Neural cell (in vitro differentiated cells): ENCODE measurements around the gene SLC29A1. TPM values are rescaled to one million over a fixed set of nuclear protein-coding genes. Genes with fewer than 3 reads are reported as not detected.

ENCODE experiments used
- H2AFZ ChIP-seq: fragments of 200-600, 300-800 bp; sonication (generic), shearing (Covaris generic); 2 replicates; pipeline ENCODE4 v1.6.0; 2014; ENCODE audit warnings: low read depth, mild to moderate bottlenecking, antibody characterized with exemption, low read length, moderate library complexity
- H3F3A ChIP-seq: fragments of 200-600 bp; shearing (Covaris generic); 2 replicates; pipeline ENCODE4 v1.6.1; 2016; ENCODE audit warnings: mild to moderate bottlenecking, moderate library complexity, mixed read lengths, antibody characterized with exemption, low read length; ENCODE audit not compliant: insufficient read depth, poor library complexity, severe bottlenecking
- H3K27ac ChIP-seq: fragments of 200-600, 300-800 bp; sonication (generic), shearing (Covaris generic); 2 replicates; pipeline ENCODE4 v1.5.1; 2014; ENCODE audit warnings: mild to moderate bottlenecking, low read length, moderate library complexity
- H3K27me3 ChIP-seq: fragments of 300-800, 200-600 bp; sonication (generic), shearing (Covaris generic); 2 replicates; pipeline ENCODE4 v1.6.0; 2014; ENCODE audit warnings: mild to moderate bottlenecking, low read depth, low read length, moderate library complexity; ENCODE audit not compliant: insufficient read depth
- H3K36me3 ChIP-seq: fragments of 300-800, 200-600 bp; sonication (generic), shearing (Covaris generic); 2 replicates; pipeline ENCODE4 v1.5.1; 2014; ENCODE audit warnings: mild to moderate bottlenecking, antibody characterized with exemption, low read length, moderate library complexity; ENCODE audit not compliant: insufficient read depth
- H3K4me2 ChIP-seq: fragments of 300-800, 200-600 bp; sonication (generic), shearing (Covaris generic); 2 replicates; pipeline ENCODE4 v1.6.0; 2014; ENCODE audit warnings: mild to moderate bottlenecking, low read length
- H3K4me3 ChIP-seq: fragments of 300-800, 200-600 bp; sonication (generic), shearing (Covaris generic); 2 replicates; pipeline ENCODE4 v1.5.1; 2014; ENCODE audit warnings: mild to moderate bottlenecking, low read length, moderate library complexity
- H3K79me2 ChIP-seq: fragments of 200-600 bp; shearing (Covaris generic); replicated peaks from 2 replicates; pipeline ENCODE4 v1.6.0; 2014; ENCODE audit warnings: mild to moderate bottlenecking, low read length, moderate library complexity; ENCODE audit not compliant: insufficient read depth
- H3K9ac ChIP-seq: fragments of 300-800, 200-600 bp; sonication (generic), shearing (Covaris generic); 2 replicates; pipeline ENCODE4 v1.6.1; 2016; ENCODE audit warnings: mild to moderate bottlenecking, low read length, mixed read lengths
- H3K9me2 ChIP-seq: fragments of 200-600 bp; shearing (Covaris generic); 2 replicates; pipeline ENCODE4 v1.6.1; 2016; ENCODE audit warnings: mild to moderate bottlenecking, low read length, mixed read lengths; ENCODE audit not compliant: insufficient read depth
- H3K9me3 ChIP-seq: fragments of 200-600, 300-800 bp; sonication (generic), shearing (Covaris generic); 2 replicates; pipeline ENCODE4 v1.6.1; 2016; ENCODE audit warnings: mild to moderate bottlenecking, mixed run types, low read length, moderate library complexity, mixed read lengths
- H4K20me1 ChIP-seq: fragments of 200-600 bp; shearing (Covaris generic); 2 replicates; pipeline ENCODE4 v1.6.1; 2016; ENCODE audit warnings: mild to moderate bottlenecking, mixed run types; ENCODE audit not compliant: insufficient read depth
- EP300 ChIP-seq: fragments of 450-650 bp; conservative IDR thresholded peaks from 2 replicates; pipeline ENCODE4 v1.6.1; 2014; ENCODE audit warnings: antibody characterized with exemption, mild to moderate bottlenecking, moderate library complexity; ENCODE audit not compliant: poor library complexity, severe bottlenecking
- EZH2 ChIP-seq: fragments of 200-600, 300-800 bp; shearing (Covaris generic), sonication (generic); IDR thresholded peaks from 2 replicates; pipeline ENCODE4 v1.6.1; 2014; ENCODE audit warnings: antibody characterized with exemption, low read length, borderline replicate concordance, mild to moderate bottlenecking; ENCODE audit not compliant: insufficient read depth, poor library complexity, severe bottlenecking
- MXI1 ChIP-seq: fragments of 450-650 bp; conservative IDR thresholded peaks from 2 replicates; pipeline ENCODE4 v1.6.1; 2014; ENCODE audit warnings: antibody characterized with exemption, mild to moderate bottlenecking; ENCODE audit not compliant: poor library complexity, severe bottlenecking
- POLR2AphosphoS5 ChIP-seq: IDR thresholded peaks from 2 replicates; pipeline ENCODE4 v1.6.1; 2012
- REST ChIP-seq: IDR thresholded peaks from 2 replicates; pipeline ENCODE4 v1.6.1; 2012; ENCODE audit warnings: borderline replicate concordance
- SMC3 ChIP-seq: fragments of 450-650 bp; conservative IDR thresholded peaks from 2 replicates; pipeline ENCODE4 v1.6.1; 2014; ENCODE audit warnings: antibody characterized with exemption, mild to moderate bottlenecking, moderate library complexity; ENCODE audit not compliant: poor library complexity
- TAF1 ChIP-seq: IDR thresholded peaks from 2 replicates; pipeline ENCODE4 v1.6.1; 2012; ENCODE audit warnings: low read depth
- polyA plus RNA-seq: library from polyadenylated mRNA; depleted of rRNA; stranded (reverse); fragments of >200 nt; gene quantifications from 2 replicates; pipeline ENCODE4 v1.2.3, GENCODE V29; 2014
- TF ChIP-seq, protein P1 (sequence below): fragments of 450-650 bp; IDR thresholded peaks from 2 replicates; pipeline ENCODE4 v1.5.1; 2014; ENCODE audit warnings: antibody characterized with exemption, mild to moderate bottlenecking, moderate library complexity; ENCODE audit not compliant: poor library complexity, severe bottlenecking

SLC29A1 gene
- polyA plus RNA-seq, 1 donor from 2014 or later: 18.9 TPM

DNA sequence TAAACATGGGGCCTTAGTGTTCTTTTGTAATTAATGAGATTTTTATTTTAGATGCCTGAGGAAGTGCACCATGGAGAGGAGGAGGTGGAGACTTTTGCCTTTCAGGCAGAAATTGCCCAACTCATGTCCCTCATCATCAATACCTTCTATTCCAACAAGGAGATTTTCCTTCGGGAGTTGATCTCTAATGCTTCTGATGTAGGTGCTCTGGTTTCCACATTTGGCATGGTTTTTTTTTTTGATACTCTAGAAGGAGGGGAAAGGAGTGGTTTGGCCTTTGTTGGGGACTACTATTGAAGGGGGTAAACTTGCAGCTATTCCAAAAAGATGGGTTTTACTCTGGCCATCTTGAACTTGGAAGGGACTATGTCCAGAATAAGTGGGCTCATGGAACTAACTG is 25.2 kb downstream of the SLC29A1 start:
- Histone ChIP-seq H3K9me3 (no peaks in the 10 kb centered on the region), H4K20me1 (peaks cover 5% of the 10 kb centered on the region), H3K9ac (peak overlapping the region; percentile 93), H2AFZ (no peak overlapping the region), H3K36me3 (peaks cover 16% of the 10 kb centered on the region), H3K27ac (peak overlapping the region; percentile 94), H3F3A (no peaks in the 10 kb centered on the region), H3K27me3 (no peaks in the 10 kb centered on the region), H3K4me2 (peak overlapping the region; percentile 81), H3K9me2 (no peaks in the 10 kb centered on the region), H3K79me2 (peaks cover 46% of the 10 kb centered on the region), H3K4me3 (peak overlapping the region; percentile 99)
- TF ChIP-seq EP300: no peak
- TF ChIP-seq REST: no peak
- no peak for TF ChIP-seq POLR2AphosphoS5
- TF ChIP-seq MXI1: no peak

DNA sequence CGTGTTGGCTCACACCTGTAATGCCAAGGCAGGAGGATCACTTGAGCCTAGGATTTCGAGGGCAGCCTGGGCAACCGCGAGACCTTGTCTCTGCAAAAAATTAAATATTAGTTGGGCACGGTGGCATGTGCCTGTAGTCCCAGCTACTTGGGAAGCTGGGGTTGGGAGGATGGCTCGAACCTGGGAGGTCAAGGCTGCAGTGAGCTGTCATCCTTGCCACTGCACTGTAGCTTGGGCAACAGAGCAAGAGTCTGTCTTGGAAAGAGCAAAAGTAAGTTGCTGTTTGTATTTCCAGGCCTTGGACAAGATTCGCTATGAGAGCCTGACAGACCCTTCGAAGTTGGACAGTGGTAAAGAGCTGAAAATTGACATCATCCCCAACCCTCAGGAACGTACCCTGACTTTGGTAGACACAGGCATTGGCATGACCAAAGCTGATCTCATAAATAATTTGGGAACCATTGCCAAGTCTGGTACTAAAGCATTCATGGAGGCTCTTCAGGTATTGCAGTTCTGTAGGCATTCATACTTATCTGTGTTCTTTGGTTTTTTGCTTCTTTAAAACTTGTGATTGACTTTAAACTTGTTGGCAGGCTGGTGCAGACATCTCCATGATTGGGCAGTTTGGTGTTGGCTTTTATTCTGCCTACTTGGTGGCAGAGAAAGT is 25.8 kb downstream of the SLC29A1 start:
- Histone ChIP-seq H4K20me1 (peaks cover 5% of the 10 kb centered on the region), H3K36me3 (peaks cover 16% of the 10 kb centered on the region), H3K9me3 (no peaks in the 10 kb centered on the region), H3F3A (no peaks in the 10 kb centered on the region), H3K4me3 (peak overlapping the region; percentile 99), H3K79me2 (peaks cover 46% of the 10 kb centered on the region), H3K9me2 (no peaks in the 10 kb centered on the region), H3K9ac (no peak overlapping the region), H2AFZ (no peak overlapping the region), H3K4me2 (peak overlapping the region; percentile 81), H3K27ac (no peak overlapping the region), H3K27me3 (no peaks in the 10 kb centered on the region)
- TF ChIP-seq EZH2: no peak
- no peak for TF ChIP-seq EP300
- TF ChIP-seq POLR2AphosphoS5: no peak
- TF ChIP-seq SMC3: no peak
- TF ChIP-seq, protein P1, sequence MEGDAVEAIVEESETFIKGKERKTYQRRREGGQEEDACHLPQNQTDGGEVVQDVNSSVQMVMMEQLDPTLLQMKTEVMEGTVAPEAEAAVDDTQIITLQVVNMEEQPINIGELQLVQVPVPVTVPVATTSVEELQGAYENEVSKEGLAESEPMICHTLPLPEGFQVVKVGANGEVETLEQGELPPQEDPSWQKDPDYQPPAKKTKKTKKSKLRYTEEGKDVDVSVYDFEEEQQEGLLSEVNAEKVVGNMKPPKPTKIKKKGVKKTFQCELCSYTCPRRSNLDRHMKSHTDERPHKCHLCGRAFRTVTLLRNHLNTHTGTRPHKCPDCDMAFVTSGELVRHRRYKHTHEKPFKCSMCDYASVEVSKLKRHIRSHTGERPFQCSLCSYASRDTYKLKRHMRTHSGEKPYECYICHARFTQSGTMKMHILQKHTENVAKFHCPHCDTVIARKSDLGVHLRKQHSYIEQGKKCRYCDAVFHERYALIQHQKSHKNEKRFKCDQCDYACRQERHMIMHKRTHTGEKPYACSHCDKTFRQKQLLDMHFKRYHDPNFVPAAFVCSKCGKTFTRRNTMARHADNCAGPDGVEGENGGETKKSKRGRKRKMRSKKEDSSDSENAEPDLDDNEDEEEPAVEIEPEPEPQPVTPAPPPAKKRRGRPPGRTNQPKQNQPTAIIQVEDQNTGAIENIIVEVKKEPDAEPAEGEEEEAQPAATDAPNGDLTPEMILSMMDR: no peak
- TF ChIP-seq TAF1: no peak
